ENCODE results near the gene CAP2. TPM values are rescaled to one million over a fixed set of nuclear protein-coding genes. Genes with fewer than 3 reads are reported as not detected.

CAP2 gene
- total RNA-seq, 1 experiment from 2014 or later = 11.5 TPM

GRCh38 chr6:17519120-17519519 is 125.7 kb downstream of the CAP2 start:
- Histone ChIP-seq H2BK20ac (ENCODE audit: low read depth, low read length, poor library complexity, severe bottlenecking) (no peak overlapping the region), H3K9me3 (ENCODE audit: control insufficient read depth, low read depth, low read length) (no peaks in the 10 kb centered on the region), H4K8ac (replicated peaks; ENCODE audit: insufficient read length, low read depth, low read length) (no peak overlapping the region), H2BK12ac (ENCODE audit: insufficient read length, low read depth, low read length) (no peak overlapping the region), H3K79me1 (ENCODE audit: insufficient read depth, low read depth, low read length, poor library complexity, severe bottlenecking) (no peaks in the 10 kb centered on the region), H3K27me3 (ENCODE audit: insufficient read depth, low read length) (no peaks in the 10 kb centered on the region), H2BK120ac (ENCODE audit: low read depth, low read length, poor library complexity, severe bottlenecking) (no peak overlapping the region), H3K4ac (ENCODE audit: low read depth, low read length) (no peak overlapping the region), H4K20me1 (ENCODE audit: control insufficient read depth, insufficient read depth, insufficient read length) (no peaks in the 10 kb centered on the region), H3K18ac (ENCODE audit: insufficient read length, low read depth, low read length) (no peak overlapping the region), H3K4me2 (ENCODE audit: insufficient read depth, insufficient read length, low read length) (no peak overlapping the region), H3K23me2 (ENCODE audit: insufficient read length, low read depth, low read length, poor library complexity, severe bottlenecking) (no peaks in the 10 kb centered on the region), H2BK15ac (ENCODE audit: low read depth, low read length) (no peak overlapping the region), H3K56ac (ENCODE audit: insufficient read length, low read depth, low read length) (no peak overlapping the region), H3K14ac (ENCODE audit: insufficient read depth, low read length) (no peak overlapping the region), H3K4me1 (ENCODE audit: insufficient read depth, low read length) (no peaks in the 10 kb centered on the region), H2AK5ac (ENCODE audit: insufficient read length, low read length) (no peak overlapping the region), H4K5ac (ENCODE audit: insufficient read length, low read depth, low read length) (no peak overlapping the region), H4K91ac (ENCODE audit: insufficient read length, low read depth, low read length) (no peak overlapping the region), H3K23ac (ENCODE audit: insufficient read length, low read depth, low read length) (no peak overlapping the region), H3T11ph (ENCODE audit: low read length) (no peak overlapping the region), H2AFZ (ENCODE audit: low read length) (no peak overlapping the region), H2BK5ac (ENCODE audit: insufficient read length, low read length) (no peak overlapping the region), H3K79me2 (ENCODE audit: insufficient read depth, low read length) (no peaks in the 10 kb centered on the region), H3K27ac (ENCODE audit: insufficient read length, low read depth, low read length) (no peak overlapping the region), H3K9ac (ENCODE audit: extremely low read depth, insufficient read length, low read length) (no peak overlapping the region)
- no peak overlapping the region for H3K4me3 Mint-ChIP-seq
- WGBS (ENCODE audit: extremely low coverage, insufficient read length, low lambda C conversion rate) = no CpG with 5 or more reads among the region's 5 CpGs
- H3K36me3 Mint-ChIP-seq (ENCODE audit: insufficient read depth in 1 of 3, low read depth in 3 of 3) = peaks cover 0 to 3% (median 2%) of the 10 kb centered on the region in 3 experiments; a peak in 2 of 7 replicates
- H3K9me3 Mint-ChIP-seq = no peaks in the 10 kb centered on the region
- no peaks in the 10 kb centered on the region for H3K27me3 Mint-ChIP-seq (ENCODE audit: low read depth)
- no peak for DNase-seq
- no peak for TF ChIP-seq CTCF (conservative IDR thresholded peaks at IDR 0.05)
- peak overlapping the region in 1 of 3 experiments; percentile 82; a peak in 2 of 7 replicates for H3K27ac Mint-ChIP-seq
- H3K4me1 Mint-ChIP-seq = no peaks in the 10 kb centered on the region
